HG02763 (cell line): Measurements from ENCODE around the gene PABPN1L.

ENCODE experiments used
- ATAC-seq: cut with Tn5 transposase; IDR thresholded peaks from one replicate; pipeline ENCODE4 v1.9.1; 2021; ENCODE audit warnings: mild to moderate bottlenecking, moderate library complexity; ENCODE audit not compliant: unreplicated experiment

PABPN1L gene

DNA sequence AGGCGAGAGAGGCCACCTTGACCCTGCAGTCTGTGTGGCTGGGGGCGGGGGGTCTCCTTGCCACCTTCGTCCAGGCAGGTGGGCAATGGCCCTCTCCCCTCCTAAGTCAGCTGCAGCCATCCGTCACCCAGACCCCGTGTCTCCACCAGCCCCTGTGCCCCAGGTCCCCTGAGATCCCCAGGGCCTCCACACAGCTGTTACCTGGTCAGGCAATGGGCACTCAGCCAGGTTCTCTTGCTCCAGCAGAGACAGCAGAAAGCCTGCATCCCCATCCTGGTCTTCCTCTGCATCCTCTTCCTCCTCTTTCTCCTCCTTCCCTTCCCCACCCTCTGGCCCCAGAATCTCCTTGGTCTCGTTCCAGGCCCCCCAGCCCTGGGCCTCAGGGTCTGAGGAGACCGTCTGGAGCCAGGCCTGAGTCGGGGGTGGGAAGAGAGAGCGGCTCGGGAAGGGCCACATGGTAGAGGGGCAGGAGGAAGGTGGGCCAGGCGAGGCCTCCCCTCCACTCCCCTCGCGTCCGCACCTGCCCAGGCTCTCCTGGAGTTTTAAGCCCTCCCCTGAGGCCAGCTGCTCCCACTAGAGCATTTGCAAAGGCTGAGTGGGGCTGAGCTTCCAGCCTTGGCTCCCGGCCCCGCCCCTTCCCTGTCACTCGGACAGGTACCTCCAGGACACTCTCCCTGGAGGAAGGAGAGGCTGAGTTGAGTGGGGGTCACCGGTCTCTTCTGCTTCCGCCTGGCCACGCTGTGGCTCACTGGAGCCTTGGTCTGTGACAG, at the start of gene PABPN1L:
TSS of gene PABPN1L (minus strand) at position 510 of the 770 bp plus-strand sequence. CDS start at position 456, 54 bp downstream.
- ATAC-seq = no peak

DNA sequence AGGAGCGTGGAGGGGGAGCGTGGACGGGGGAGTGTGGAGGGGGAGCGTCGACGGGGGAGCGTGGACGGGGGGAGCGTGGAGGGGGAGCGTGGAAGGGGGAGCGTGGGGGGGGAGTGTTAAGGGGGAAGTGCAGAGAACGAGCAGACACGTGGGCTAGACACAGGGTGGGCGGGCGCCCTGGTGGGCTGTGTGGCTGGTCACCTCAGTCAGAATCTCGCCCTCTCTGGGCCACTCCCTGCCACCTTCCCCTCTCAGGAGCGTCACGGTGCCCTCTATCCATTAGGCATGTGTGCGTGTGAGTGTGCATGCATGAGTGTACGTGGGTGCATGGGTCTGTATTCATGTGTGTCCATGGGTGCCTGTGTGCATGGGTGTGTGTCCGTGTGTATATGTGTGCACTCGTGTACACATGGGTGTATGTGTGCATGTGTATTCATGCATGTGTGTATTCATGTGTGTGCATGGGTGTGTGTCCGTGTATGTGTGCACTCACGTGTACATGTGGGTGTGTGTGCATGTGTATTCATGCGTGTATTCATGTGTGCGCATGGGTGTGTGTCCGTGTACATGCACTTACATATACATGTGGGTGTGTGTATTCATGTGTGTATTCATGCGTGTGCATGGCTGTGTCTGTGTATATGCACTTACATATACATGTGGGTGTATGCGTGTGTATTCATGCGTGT, 49.3 kb upstream of the PABPN1L start:
- ATAC-seq = no peak

DNA sequence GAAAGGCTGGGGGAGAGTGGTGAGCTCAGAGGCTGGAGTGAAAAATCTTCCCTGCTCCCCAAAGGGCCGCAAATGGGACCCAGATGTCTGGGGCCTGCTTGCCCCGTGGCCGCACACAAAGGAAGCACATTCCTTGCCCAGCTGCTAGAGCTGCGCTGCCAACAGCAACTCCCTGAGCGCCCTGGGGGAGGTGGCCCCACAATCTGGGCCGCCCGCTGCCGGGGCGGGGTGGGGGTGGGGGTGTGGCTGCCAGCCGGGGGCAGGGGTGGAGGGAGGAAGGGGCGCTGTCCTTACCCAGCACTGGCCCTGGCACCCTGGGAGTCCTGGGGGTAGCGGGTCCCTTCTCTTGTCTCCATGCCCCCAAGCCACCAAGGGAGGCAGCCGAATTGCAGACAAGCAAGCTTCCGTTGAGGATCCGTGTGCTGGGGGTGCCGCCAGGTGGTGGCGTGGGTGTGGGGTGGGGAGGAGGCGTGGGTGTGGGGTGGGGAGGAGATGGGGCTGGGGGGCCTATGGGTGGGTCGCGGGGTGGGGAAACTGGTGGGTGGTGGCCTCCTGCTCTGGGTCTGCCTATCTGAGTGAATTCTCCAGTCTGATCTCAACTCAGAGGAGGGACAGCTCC, 48.4 kb upstream of the PABPN1L start:
- ATAC-seq = no peak

- ATAC-seq = no peak
Observed at GRCh38 chr16:88913870-88914269, 47.4 kb upstream of the PABPN1L start.

- no peak for ATAC-seq
Observed at GRCh38 chr16:88913001-88913612, 46.6 kb upstream of the PABPN1L start.

- no peak for ATAC-seq
Observed at GRCh38 chr16:88912556-88912955, 46.1 kb upstream of the PABPN1L start.

- no peak for ATAC-seq
Observed at GRCh38 chr16:88911946-88912310, 45.5 kb upstream of the PABPN1L start.

DNA sequence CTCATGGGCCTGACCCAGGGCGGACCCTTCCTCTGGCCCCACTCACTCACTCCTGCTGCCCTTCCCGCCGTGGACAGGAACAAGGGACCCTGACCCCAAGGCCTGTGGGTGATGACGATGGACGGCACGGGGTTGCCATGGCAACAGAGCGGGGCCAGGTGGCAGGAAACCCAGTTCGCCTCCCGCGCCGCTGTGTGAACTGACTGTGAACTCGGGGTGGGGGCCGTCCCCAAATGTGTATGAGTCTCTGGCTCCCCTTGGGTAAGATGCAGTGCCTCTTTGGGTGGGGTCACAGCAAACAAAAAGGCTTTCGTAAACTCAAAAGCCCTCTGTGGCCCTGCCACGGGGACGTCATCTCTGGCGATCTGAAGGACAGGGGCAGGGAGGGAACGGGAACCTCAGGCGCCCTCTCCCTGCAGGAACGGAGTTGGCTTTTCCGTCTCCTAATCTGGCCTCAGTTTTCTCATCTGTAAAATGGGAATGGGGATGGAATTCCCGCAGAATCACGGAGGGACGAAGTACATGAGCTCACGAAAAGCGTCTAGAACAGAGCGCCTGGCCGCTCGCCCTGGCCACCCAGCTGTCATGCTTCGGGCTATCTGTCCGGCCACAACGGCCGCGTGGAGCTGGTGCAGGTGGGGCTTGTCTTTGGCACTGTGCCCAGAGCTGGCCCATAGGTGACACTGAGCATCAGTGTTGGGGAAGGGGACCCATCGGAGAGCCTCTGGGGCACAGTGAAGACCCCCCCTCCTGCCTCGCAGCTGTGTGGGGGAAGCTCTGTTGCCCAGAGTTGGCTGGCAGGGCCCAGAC, 44.9 kb upstream of the PABPN1L start:
- ATAC-seq = no peak

DNA sequence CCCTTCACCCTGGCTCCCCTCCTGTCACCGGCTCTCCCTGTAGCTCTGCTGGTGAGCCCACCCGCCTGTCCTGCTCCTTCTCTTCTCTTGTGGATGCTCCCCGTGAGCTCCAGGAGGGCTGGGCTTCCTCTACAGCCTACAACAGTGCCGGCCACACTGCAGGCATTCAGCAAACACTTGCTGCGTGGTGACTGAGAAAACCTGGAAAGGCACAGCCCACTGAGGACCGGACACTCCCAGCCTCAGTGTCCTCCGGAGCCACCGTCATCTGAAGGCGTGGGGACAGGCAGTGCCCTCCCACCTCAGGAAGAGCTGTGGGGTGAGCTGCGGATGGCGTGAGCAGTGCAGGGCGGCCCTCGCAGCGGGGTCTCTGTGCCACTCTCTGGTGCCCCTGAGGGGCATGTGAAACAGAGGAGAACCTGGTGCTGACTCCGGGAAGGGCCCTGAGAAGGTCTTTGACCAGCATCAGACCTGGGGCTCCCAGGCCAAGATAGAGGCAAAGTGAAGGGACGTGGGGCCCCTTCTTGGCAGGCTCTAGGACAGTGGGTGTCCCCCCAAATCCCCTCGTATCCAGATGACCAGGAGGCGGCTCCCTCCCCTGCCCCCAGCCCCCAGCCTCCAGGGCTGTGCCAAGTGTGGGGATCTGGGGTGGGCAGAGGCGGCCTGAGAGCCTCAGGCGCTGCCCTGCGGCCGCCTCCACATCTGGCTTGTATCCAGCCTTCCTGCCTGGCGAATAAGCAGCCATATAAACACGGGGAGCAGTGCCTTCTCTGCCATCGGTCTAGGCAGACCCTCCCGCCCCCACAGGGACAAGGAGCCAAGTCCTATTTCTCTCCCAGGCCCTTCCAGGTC, 44.0 kb upstream of the PABPN1L start:
- no peak for ATAC-seq

DNA sequence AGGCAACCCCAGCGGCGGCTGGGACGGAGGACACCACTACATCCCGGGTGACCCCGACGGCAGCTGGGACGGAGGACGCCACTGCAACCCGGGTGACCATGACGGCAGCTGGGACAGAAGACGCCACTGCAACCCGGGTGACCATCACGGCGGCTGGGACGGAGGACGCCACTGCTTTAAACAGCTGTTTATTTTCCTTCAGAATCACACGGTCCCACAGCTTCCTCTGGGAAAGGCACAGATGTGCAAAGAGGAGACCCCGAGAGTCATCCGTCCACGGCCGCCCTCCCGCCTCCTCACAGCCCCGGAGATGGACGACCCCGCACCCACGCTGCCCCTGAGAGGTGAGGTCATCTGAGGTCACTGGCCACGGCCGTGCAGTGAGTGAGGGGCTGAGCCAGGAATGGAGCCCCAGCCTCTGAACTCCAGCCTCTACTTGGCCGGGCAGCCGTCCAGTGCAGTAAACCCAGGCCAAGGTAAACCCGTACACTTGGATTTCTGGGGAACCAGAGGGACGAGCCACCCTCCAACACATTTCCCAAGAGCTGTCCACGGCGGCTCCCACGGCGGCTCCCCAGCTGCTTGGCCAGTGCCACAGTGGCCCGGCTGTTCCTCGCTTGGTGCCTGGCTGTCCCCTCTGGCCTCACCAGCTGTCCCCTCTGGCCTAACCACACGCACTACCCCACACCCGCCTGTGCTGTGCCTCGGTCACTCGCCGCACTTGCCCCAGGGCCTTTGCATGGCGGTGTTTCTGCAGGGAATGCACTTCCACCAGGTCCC, 43.2 kb upstream of the PABPN1L start:
- ATAC-seq = no peak

GRCh38 chr16:88908307-88908706, 41.8 kb upstream of the PABPN1L start:
- no peak for ATAC-seq

GRCh38 chr16:88907768-88908167, 41.3 kb upstream of the PABPN1L start:
- no peak for ATAC-seq

- ATAC-seq = no peak
Observed at GRCh38 chr16:88906535-88907105, 40.2 kb upstream of the PABPN1L start.

GRCh38 chr16:88906020-88906419, 39.6 kb upstream of the PABPN1L start:
- ATAC-seq = no peak

DNA sequence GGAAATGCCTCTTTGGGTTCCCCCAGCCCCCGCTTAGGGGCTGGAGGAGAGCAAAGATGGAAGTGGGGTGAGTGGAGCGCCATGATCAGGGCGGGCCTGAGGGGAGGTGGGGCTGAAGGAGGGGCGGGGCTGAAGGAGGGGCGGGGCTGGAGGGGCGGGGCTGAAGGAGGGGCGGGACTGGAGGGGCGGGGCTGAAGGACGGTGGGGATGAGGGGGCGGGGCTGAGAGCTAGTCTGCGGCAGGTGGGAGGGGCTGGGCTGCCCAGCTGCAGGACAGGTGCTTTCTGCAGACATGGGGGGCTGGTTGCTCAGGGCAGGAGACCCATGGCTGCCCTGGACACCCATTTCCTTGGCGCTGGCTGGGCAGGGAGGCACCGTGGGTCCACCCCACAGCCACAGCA, 39.1 kb upstream of the PABPN1L start:
- no peak for ATAC-seq

- ATAC-seq = no peak
Observed at GRCh38 chr16:88904676-88905365, 38.4 kb upstream of the PABPN1L start.

- ATAC-seq = no peak
Observed at GRCh38 chr16:88903267-88903666, 36.8 kb upstream of the PABPN1L start.

DNA sequence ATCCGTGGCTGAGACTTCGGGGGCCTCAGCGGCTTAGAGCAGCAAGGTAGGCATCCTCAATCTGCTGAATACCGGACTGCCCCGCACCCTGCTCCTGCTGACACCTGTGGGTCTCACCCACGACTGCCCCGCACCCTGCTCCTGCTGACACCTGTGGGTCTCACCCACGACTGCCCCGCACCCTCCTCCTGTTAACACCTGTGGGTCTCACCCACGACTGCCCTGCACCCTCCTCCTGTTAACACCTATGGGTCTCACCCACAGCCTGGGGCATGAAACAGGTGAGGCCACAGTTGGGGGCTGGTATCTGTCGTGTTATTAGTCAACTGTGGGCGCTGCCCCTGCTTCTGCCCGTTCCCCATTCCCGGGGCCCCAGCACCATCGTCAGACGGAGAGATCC, 36.3 kb upstream of the PABPN1L start:
- no peak for ATAC-seq
